HepG2 (cell line): ENCODE results near the gene ITPRIPL1. TPM values are rescaled to one million over a fixed set of nuclear protein-coding genes. Genes with fewer than 3 reads are reported as not detected.

Experiments used
- CAMTA2 ChIP-seq: sonication (generic); formaldehyde crosslinking; IDR thresholded peaks from 2 replicates; pipeline ENCODE4 v1.4.0; 2020; ENCODE audit warnings: mild to moderate bottlenecking, missing genetic modification reagents, borderline replicate concordance
- CSRNP2 ChIP-seq: sonication (generic); formaldehyde crosslinking; conservative IDR thresholded peaks from 2 replicates; pipeline ENCODE4 v1.8.0; 2022; ENCODE audit warnings: low read depth, missing genetic modification reagents
- KDM6A ChIP-seq: IDR thresholded peaks from 2 replicates; pipeline ENCODE4 v1.6.1; 2016; ENCODE audit warnings: low read depth
- MED13 ChIP-seq: sonication (generic); formaldehyde crosslinking; IDR thresholded peaks from 2 replicates; pipeline ENCODE4 v1.5.0; 2020; ENCODE audit warnings: missing genetic modification reagents
- NBN ChIP-seq: fragments of 450-650 bp; conservative IDR thresholded peaks from 2 replicates; pipeline ENCODE4 v1.6.1; 2017
- RAD21 ChIP-seq: fragments of 450-650 bp; formaldehyde crosslinking; IDR thresholded peaks from 2 replicates; pipeline ENCODE4 v1.5.0; 2020; ENCODE audit warnings: mild to moderate bottlenecking
- TAF1 ChIP-seq: sonication (generic); formaldehyde crosslinking; IDR thresholded peaks from 2 replicates; pipeline ENCODE4 v1.4.0; 2020; ENCODE audit warnings: missing genetic modification reagents
- ZBTB38 ChIP-seq: sonication (generic); formaldehyde crosslinking; IDR thresholded peaks from 2 replicates; pipeline ENCODE4 v1.5.1; 2020; ENCODE audit warnings: mild to moderate bottlenecking, missing genetic modification reagents
- ZBTB4 ChIP-seq: sonication (generic); formaldehyde crosslinking; IDR thresholded peaks from 2 replicates; pipeline ENCODE4 v1.4.0; 2020; ENCODE audit warnings: missing genetic modification reagents, mild to moderate bottlenecking, borderline replicate concordance
- ZFY ChIP-seq: sonication (generic); formaldehyde crosslinking; IDR thresholded peaks from 2 replicates; pipeline ENCODE4 v1.4.0; 2020; ENCODE audit warnings: missing genetic modification reagents
- ZNF263 ChIP-seq: sonication (generic); formaldehyde crosslinking; IDR thresholded peaks from 2 replicates; pipeline ENCODE4 v1.4.0; 2020; ENCODE audit warnings: missing genetic modification reagents
- ZNF281 ChIP-seq: sonication (generic); formaldehyde crosslinking; IDR thresholded peaks from 2 replicates; pipeline ENCODE4 v1.4.0; 2020; ENCODE audit warnings: missing genetic modification reagents, borderline replicate concordance
- ZNF496 ChIP-seq: sonication (generic); formaldehyde crosslinking; IDR thresholded peaks from 2 replicates; pipeline ENCODE4 v1.8.1; 2023; ENCODE audit warnings: mild to moderate bottlenecking, moderate library complexity, missing genetic modification reagents; ENCODE audit not compliant: insufficient replicate concordance
- ZNF841 ChIP-seq: sonication (generic); formaldehyde crosslinking; IDR thresholded peaks from 2 replicates; pipeline ENCODE4 v1.8.1; 2023; ENCODE audit warnings: missing genetic modification reagents, borderline replicate concordance
- ZSCAN9 ChIP-seq: IDR thresholded peaks from 2 replicates; pipeline ENCODE4 v1.6.1; 2016; ENCODE audit warnings: borderline replicate concordance
- polyA plus RNA-seq, 8 experiments: library from polyadenylated mRNA; depleted of rRNA in 3 of 8; stranded (reverse) in 7 of 8; unstranded in 1 of 8; fragments of >200 nt; fragmentation: Illumina TruSeq in 4 of 8; extraction: Trizol in 4 of 8; gene quantifications; 2 replicates each; pipeline versions ENCODE4 v1.2.1 to v1.2.3, GENCODE V29; 2011 to 2016; ENCODE audit warnings: low read depth in 4 of 8, missing spikeins in 1 of 8, mixed read lengths in 1 of 8; ENCODE audit not compliant: insufficient read depth in 1 of 8
- total RNA-seq, 5 experiments: library from RNA; depleted of rRNA; stranded (reverse); fragments of >200 nt; fragmentation: Illumina TruSeq; extraction: Trizol; gene quantifications; 2 replicates each; pipeline ENCODE4 v1.2.3, GENCODE V29; 2016; ENCODE audit warnings: low read depth in 1 of 5
- TF ChIP-seq, protein P1 (sequence below): sonication (generic); formaldehyde crosslinking; IDR thresholded peaks from 2 replicates; pipeline ENCODE4 v1.4.0; 2020; ENCODE audit warnings: low read depth, mild to moderate bottlenecking, missing genetic modification reagents
- TF ChIP-seq, protein P2 (sequence below): IDR thresholded peaks from 2 replicates; pipeline ENCODE4 v1.6.1; 2016; ENCODE audit warnings: missing compliant biosample characterization, missing genetic modification reagents, borderline replicate concordance

ITPRIPL1 gene
- total and polyA plus RNA-seq, 2 of the 13 experiments (the other 11 are each of a cell fraction or from before 2014, with no cell fraction given) = 4.3 to 11.7 TPM

DNA sequence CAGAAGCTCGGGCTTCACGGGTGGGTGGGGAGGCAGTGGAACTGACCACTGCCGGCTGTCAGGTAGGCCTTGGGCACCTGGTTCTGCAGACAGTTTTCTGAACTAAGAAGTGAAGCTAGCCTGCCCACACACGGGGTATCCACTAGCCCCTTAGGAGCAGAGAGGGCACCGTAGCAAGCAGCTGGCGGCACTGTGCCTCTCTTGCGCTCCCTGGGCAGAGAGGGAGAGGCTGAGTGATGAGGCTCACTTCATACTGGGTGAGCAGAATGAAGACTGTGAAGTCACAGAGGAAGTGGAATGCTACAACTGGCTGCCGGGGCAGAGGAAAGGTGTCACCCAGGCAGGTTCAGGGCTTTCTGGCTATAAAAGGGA, 753 bp downstream of the ITPRIPL1 start (continued):
- TF ChIP-seq, protein P1, sequence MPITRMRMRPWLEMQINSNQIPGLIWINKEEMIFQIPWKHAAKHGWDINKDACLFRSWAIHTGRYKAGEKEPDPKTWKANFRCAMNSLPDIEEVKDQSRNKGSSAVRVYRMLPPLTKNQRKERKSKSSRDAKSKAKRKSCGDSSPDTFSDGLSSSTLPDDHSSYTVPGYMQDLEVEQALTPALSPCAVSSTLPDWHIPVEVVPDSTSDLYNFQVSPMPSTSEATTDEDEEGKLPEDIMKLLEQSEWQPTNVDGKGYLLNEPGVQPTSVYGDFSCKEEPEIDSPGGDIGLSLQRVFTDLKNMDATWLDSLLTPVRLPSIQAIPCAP = no peak
- no peak for TF ChIP-seq RAD21 (CRISPR knock-in tag)
- TF ChIP-seq ZBTB4 (CRISPR knock-in tag) = peak; percentile 46; the same call in 1 of the 2 replicates
- no peak for TF ChIP-seq MED13 (CRISPR knock-in tag)
- no peak for TF ChIP-seq NBN
- TF ChIP-seq TAF1 (CRISPR knock-in tag) = 0 out of 2 replicates have a peak, but pooled peaks have one; percentile 3
- TF ChIP-seq ZNF281 (CRISPR knock-in tag) = no peak
- TF ChIP-seq ZNF263 = no peak
- TF ChIP-seq KDM6A (CRISPR knock-in tag) = no peak
- TF ChIP-seq ZSCAN9 (CRISPR knock-in tag) = no peak
- no peak for TF ChIP-seq ZFY (CRISPR knock-in tag)
- no peak for TF ChIP-seq CSRNP2 (CRISPR knock-in tag)
- peak; percentile 5; the same call in 1 of the 2 replicates for TF ChIP-seq ZBTB38 (CRISPR knock-in tag)
- no peak for TF ChIP-seq ZNF841 (CRISPR knock-in tag)
- no peak for TF ChIP-seq ZNF496 (CRISPR knock-in tag)
- TF ChIP-seq, protein P2, sequence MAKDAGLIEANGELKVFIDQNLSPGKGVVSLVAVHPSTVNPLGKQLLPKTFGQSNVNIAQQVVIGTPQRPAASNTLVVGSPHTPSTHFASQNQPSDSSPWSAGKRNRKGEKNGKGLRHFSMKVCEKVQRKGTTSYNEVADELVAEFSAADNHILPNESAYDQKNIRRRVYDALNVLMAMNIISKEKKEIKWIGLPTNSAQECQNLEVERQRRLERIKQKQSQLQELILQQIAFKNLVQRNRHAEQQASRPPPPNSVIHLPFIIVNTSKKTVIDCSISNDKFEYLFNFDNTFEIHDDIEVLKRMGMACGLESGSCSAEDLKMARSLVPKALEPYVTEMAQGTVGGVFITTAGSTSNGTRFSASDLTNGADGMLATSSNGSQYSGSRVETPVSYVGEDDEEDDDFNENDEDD = no peak
- TF ChIP-seq CAMTA2 (CRISPR knock-in tag) = no peak
